OCI-LY1 (cell line): Measurements from ENCODE around the gene REM1.

Experiments
- H2AFZ ChIP-seq: fragments of 200-600 bp; sonication (generic), shearing (Covaris generic); 2 replicates; pipeline ENCODE4 v1.6.0; 2014; ENCODE audit warnings: antibody characterized with exemption, mild to moderate bottlenecking, low read length
- H3F3A ChIP-seq: fragments of 200-600 bp; sonication (generic), shearing (Covaris generic); 2 replicates; pipeline ENCODE4 v1.6.0; 2014; ENCODE audit warnings: mild to moderate bottlenecking, antibody characterized with exemption, low read length, moderate library complexity; ENCODE audit not compliant: insufficient read depth
- H3K27ac ChIP-seq: fragments of 200-600 bp; sonication (generic); 2 replicates; pipeline ENCODE4 v1.5.1; 2014; ENCODE audit warnings: low read length, mixed run types, mild to moderate bottlenecking, low read depth; ENCODE audit not compliant: poor library complexity, severe bottlenecking
- H3K27me3 ChIP-seq: fragments of 200-600 bp; sonication (generic); 2 replicates; pipeline ENCODE4 v1.6.0; 2014; ENCODE audit warnings: antibody characterized with exemption, mild to moderate bottlenecking, low read length, moderate library complexity; ENCODE audit not compliant: insufficient read depth
- H3K36me3 ChIP-seq: fragments of 200-600 bp; sonication (generic); 2 replicates; pipeline ENCODE4 v1.6.1; 2014; ENCODE audit warnings: mild to moderate bottlenecking, antibody characterized with exemption, low read length, moderate library complexity, mixed read lengths; ENCODE audit not compliant: insufficient read depth
- H3K4me1 ChIP-seq: fragments of 200-600 bp; sonication (generic); 2 replicates; pipeline ENCODE4 v1.5.1; 2014; ENCODE audit warnings: mild to moderate bottlenecking, low read length, moderate library complexity; ENCODE audit not compliant: insufficient read depth, severe bottlenecking
- H3K4me2 ChIP-seq: fragments of 200-600 bp; sonication (generic), shearing (Covaris generic); 2 replicates; pipeline ENCODE4 v1.6.1; 2014; ENCODE audit warnings: low read length
- H3K4me3 ChIP-seq: fragments of 200-600 bp; sonication (generic); 2 replicates; pipeline ENCODE4 v1.5.1; 2014; ENCODE audit warnings: low read length, low read depth, mild to moderate bottlenecking, mixed read lengths; ENCODE audit not compliant: poor library complexity, severe bottlenecking
- H3K79me2 ChIP-seq: fragments of 200-600 bp; shearing (Covaris generic); 2 replicates; pipeline ENCODE4 v1.6.1; 2016; ENCODE audit warnings: mixed run types, low read length, mixed read lengths; ENCODE audit not compliant: insufficient read depth
- H3K9ac ChIP-seq: fragments of 200-600 bp; sonication (generic), shearing (Covaris generic); 2 replicates; pipeline ENCODE4 v1.6.1; 2014; ENCODE audit warnings: mild to moderate bottlenecking, low read length, mixed read lengths
- H3K9me2 ChIP-seq: fragments of 200-600 bp; sonication (generic), shearing (Covaris generic); 2 replicates; pipeline ENCODE4 v1.6.1; 2014; ENCODE audit warnings: low read depth, mild to moderate bottlenecking, low read length, mixed read lengths
- H3K9me3 ChIP-seq: fragments of 200-600 bp; shearing (Covaris generic); 2 replicates; pipeline ENCODE4 v1.6.1; 2014; ENCODE audit warnings: low read length, mixed read lengths
- H4K20me1 ChIP-seq: fragments of 200-600 bp; sonication (generic), shearing (Covaris generic); 2 replicates; pipeline ENCODE4 v1.6.0; 2016; ENCODE audit warnings: mild to moderate bottlenecking, low read length; ENCODE audit not compliant: insufficient read depth
- CTCF ChIP-seq: fragments of 200-600 bp; sonication (generic), shearing (Covaris generic); IDR thresholded peaks from 2 replicates; pipeline ENCODE4 v1.5.1; 2017; ENCODE audit warnings: mild to moderate bottlenecking, antibody characterized with exemption, low read length, moderate library complexity, mixed read lengths
- EZH2 ChIP-seq: fragments of 200-600 bp; sonication (generic), shearing (Covaris generic); IDR thresholded peaks from 2 replicates; pipeline ENCODE4 v1.8.0; 2017; ENCODE audit warnings: borderline replicate concordance, mixed run types, mild to moderate bottlenecking, antibody characterized with exemption, low read length, moderate library complexity, mixed read lengths

REM1 gene

GRCh38 chr20:31514154-31515071 is 39.3 kb downstream of the REM1 start, which contains the start of gene HM13:
Gene HM13, plus strand, starts transcription at chr20:31514442. Its CDS starts 110 bp downstream, at chr20:31514552.
- no peaks in the 10 kb centered on the region for H3K9me2 ChIP-seq
- peaks cover 18% of the 10 kb centered on the region; the same call in 1 of the 2 replicates for H3K36me3 ChIP-seq
- H3K79me2 ChIP-seq: peaks cover 26% of the 10 kb centered on the region
- H3K4me2 ChIP-seq: peak within 1 kb of the TSS; percentile 86
- peak within 1 kb of the TSS; percentile 85 for H3K9ac ChIP-seq
- peaks cover 27% of the 10 kb centered on the region for H3K4me1 ChIP-seq
- no peaks in the 10 kb centered on the region for H3K27me3 ChIP-seq
- H3K27ac ChIP-seq: no peak within 1 kb of the TSS
- TF ChIP-seq CTCF (peak; percentile 92), EZH2 (no peak)
- H3K4me3 ChIP-seq: peak within 1 kb of the TSS; percentile 87
- no peak within 1 kb of the TSS for H2AFZ ChIP-seq
- H4K20me1 ChIP-seq: no peaks in the 10 kb centered on the region
- no peaks in the 10 kb centered on the region for H3K9me3 ChIP-seq
- no peaks in the 10 kb centered on the region for H3F3A ChIP-seq

DNA sequence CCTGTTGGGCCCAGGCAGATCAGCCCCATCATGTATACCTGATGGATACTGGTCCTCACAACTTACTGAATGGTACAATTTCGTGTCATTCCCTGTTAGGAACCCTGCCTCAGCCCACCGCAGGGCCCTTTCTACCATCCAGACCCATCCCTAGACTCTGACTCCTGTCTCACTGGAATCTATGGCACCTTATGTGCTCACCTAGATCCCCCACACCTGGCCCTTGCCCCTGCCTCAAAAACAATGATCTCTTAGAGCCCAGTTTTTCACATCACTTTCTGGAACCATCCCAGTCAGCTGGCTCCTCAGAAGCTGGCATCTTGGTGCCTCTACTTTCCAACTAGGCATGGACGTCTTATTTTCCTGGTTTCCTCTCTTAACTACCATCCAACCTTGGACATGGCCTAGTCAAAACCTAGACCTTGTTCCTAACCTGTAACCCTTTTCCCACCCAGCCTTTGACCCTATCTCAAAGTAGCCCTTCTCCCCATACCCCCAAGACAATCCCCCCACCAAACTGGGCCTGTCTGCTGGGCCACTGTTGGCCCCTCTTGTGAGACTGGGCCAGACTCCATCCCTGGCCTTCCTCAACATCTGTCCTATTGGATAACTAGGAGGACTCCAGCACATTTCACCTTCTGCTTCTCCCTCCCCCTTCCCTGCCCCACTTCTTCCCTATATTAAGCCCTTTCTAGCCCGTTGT is 40.1 kb downstream of the REM1 start:
- H3K4me2 ChIP-seq: peak overlapping the region; percentile 86
- H3K36me3 ChIP-seq: peaks cover 21% of the 10 kb centered on the region; the same call in 1 of the 2 replicates
- H3K9me3 ChIP-seq: no peaks in the 10 kb centered on the region
- H2AFZ ChIP-seq: no peak overlapping the region
- no peak overlapping the region for H3K27ac ChIP-seq
- H3F3A ChIP-seq: no peaks in the 10 kb centered on the region
- peaks cover 28% of the 10 kb centered on the region for H3K79me2 ChIP-seq
- peak overlapping the region; percentile 85 for H3K9ac ChIP-seq
- no peaks in the 10 kb centered on the region for H3K9me2 ChIP-seq
- H3K4me1 ChIP-seq: peaks cover 27% of the 10 kb centered on the region
- TF ChIP-seq CTCF (no peak), EZH2 (no peak)
- H3K27me3 ChIP-seq: no peaks in the 10 kb centered on the region
- no peaks in the 10 kb centered on the region for H4K20me1 ChIP-seq
- peak overlapping the region; percentile 87 for H3K4me3 ChIP-seq

GRCh38 chr20:31515775-31516107 is 40.7 kb downstream of the REM1 start:
- Histone ChIP-seq H3K27ac (no peak overlapping the region), H3K4me3 (peak overlapping the region; percentile 87), H3K4me2 (peak overlapping the region; percentile 86), H3F3A (no peaks in the 10 kb centered on the region), H3K9ac (peak overlapping the region; percentile 85; the same call in 1 of the 2 replicates), H3K9me3 (no peaks in the 10 kb centered on the region), H2AFZ (no peak overlapping the region), H3K79me2 (peaks cover 28% of the 10 kb centered on the region), H3K4me1 (peaks cover 27% of the 10 kb centered on the region), H3K36me3 (peaks cover 21% of the 10 kb centered on the region; the same call in 1 of the 2 replicates), H3K9me2 (no peaks in the 10 kb centered on the region), H3K27me3 (no peaks in the 10 kb centered on the region), H4K20me1 (no peaks in the 10 kb centered on the region)
- no peak for TF ChIP-seq EZH2
- TF ChIP-seq CTCF: no peak
